GM19324 (cell line): ENCODE measurements around the gene CREG2.

Source experiments
- ATAC-seq: cut with Tn5 transposase; IDR thresholded peaks from one replicate; pipeline ENCODE4 v1.9.1; 2021; ENCODE audit warnings: mild to moderate bottlenecking, moderate library complexity; ENCODE audit not compliant: unreplicated experiment, low FRiP score

The CREG2 gene

GRCh38 chr2:101387151-101387834, at the start of gene CREG2:
Gene CREG2 (minus strand): TSS chr2:101387503. CDS start chr2:101387457, 46 bp downstream.
- no peak for ATAC-seq

GRCh38 chr2:101435001-101435862, 47.9 kb upstream of the CREG2 start:
- ATAC-seq: no peak

GRCh38 chr2:101433465-101433864, 46.2 kb upstream of the CREG2 start:
- ATAC-seq: no peak

DNA sequence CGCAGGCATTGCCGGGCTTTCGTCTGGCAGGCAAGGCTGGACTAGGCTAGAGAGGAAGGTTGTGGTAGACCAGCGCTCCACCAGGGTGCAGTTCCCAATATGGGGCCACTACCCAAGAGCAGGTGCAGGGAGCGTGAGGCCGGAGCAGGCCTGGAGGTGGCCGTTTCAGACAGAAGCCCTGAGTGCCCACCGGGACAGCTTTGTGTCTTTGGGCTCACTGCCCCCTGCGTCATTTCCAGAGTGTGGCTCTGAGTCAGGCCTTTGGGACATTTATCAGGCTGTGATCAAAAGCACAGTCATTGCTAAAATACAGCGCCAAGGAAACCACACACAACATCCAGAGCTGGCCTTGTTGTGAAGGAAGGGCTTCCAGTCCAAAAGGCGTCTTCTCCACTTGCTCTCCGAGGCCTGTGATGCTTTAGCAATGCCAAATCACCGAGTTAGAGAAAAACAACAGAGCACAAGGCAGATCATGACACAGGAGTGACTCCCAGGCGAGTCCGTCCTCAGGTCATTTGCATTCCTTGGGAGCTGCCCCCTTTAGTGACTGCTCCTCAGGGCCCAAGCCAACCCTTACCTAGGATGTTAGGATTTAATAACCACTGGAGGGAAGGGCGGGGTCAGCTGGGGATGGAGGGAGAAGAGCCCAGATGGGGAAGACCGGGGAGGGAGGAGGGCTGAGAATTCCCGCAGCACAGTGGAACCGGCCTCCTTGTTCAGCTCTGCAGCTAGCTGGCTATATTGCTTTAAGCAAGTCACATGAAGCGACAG, 45.3 kb upstream of the CREG2 start:
- no peak for ATAC-seq

DNA sequence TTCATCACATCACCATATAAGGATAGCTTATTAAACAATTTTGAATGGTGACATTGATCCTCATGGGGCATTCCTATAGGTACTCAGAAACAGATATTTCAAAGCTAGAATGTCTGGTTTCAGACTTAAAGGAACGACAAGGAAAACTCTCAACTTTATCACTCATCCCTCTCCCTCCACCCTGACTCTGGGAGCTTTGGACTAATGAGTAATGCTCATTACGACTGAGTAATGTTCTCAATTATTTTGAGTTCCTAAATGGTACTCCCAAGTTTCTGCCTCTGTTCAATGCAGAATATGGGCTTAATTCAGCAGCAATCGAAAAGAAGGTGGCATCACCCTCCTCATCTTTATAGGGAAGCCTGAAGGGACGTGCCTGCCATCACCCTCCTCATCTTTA, 44.2 kb upstream of the CREG2 start:
- no peak for ATAC-seq

DNA sequence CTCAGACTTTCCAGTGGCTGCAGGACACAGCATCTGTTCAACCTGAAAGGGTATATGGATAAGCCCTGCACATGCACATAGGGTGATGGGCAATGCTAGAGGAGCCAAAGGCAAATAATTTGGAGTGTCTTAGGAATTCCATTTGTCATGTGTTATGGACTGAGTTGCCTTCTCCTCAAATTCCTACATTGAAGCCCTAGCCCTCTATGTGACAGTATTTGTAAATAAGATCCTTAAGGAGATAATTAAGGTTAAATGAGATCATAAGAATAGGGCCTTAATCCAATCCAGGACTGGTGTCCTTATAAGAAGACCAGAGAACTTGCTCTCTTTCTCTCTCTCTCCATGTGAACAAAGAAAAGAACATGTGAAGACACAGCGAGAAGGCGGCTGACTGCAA, 42.9 kb upstream of the CREG2 start:
- no peak for ATAC-seq

- no peak for ATAC-seq
These were observed 42.1 kb upstream of the CREG2 start for GRCh38 chr2:101429453-101429852.

- ATAC-seq: no peak
These were observed 41.3 kb upstream of the CREG2 start for GRCh38 chr2:101428422-101429176.

GRCh38 chr2:101427743-101428142, 40.4 kb upstream of the CREG2 start:
- ATAC-seq: no peak

GRCh38 chr2:101427240-101427639, 39.9 kb upstream of the CREG2 start:
- no peak for ATAC-seq

DNA sequence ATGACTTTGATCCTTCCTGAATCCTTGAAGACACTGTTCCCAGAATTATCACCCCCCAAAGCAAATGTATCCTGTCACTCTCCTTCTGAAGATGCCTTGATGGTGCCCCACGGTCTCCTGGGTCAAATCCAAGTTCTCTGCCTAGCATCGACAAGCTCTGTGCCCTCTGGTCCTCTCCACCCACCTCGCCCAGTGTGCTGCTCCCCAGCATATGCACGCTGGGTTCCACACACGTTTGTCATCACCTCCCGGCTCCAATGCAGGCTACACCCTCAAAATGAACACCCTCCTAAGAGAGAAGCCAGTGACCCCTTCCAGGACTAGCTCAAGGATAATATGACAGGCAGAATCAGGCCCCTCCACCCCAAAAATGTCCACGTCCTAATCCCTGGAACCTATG, 39.5 kb upstream of the CREG2 start:
- ATAC-seq: no peak

- no peak for ATAC-seq
These were observed 33.3 kb upstream of the CREG2 start for GRCh38 chr2:101420623-101421022.

- no peak for ATAC-seq
These were observed 31.9 kb upstream of the CREG2 start for GRCh38 chr2:101419096-101419663.

DNA sequence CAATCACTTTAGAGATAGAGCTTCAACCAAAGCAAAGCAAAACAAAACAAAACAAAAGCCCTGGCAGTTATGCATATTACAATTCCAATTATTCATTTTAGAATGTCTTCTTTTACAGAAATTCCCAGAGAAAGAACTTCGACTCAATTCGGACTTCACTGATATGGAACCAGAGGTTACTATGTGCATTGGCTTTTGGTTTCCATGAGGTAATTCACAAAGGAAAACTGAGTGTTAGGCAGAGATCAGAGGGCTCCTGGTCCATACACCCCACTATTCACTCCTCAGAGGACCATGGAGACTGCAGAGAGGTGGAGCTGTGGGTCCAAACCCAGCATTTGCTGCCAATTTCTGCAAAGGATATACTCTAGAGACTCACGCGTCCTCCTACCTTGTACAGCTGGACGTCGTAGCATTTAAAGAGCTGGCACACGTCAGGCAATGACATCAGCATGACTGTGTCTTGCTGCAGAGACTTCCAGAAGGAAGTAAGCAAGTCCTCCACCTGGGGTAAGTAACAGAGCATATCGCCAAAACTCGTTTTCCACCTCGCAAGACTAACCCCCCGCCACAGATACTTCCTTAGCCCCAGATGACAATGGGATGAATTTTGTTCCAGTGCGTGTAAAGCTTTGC, 31.3 kb upstream of the CREG2 start:
- ATAC-seq: no peak

GRCh38 chr2:101416609-101417008, 29.3 kb upstream of the CREG2 start:
- ATAC-seq: no peak

- ATAC-seq: no peak
These were observed 28.6 kb upstream of the CREG2 start for GRCh38 chr2:101415884-101416283.

GRCh38 chr2:101415220-101415619, 27.9 kb upstream of the CREG2 start:
- ATAC-seq: no peak

DNA sequence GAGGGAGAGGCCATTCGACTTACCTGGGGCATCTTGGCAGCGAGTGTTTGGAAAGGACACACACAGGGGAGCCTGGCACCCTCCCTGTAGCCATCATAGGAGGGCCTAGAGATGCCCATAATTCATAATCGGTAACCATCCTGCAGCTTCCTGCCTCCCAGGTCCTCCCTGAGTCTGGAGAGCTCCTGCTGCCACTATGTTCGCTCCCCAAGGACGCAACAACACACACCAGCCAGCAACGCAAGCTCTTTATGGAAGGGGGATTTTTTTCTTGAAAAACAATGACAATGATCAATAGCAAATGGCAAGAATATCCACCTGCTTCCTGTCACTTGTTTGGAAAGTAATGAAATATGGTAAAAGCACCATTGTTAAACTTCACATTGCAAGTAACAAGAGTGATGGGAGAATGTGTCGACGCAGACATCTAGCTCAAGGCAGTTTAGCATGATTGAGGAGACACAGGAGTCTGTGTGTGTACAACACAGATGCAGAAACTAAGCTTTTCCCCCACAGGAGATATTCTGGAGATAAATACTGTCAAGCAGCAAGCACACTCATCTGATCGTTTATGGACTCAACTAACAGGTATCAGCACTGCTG, 24.9 kb upstream of the CREG2 start:
- ATAC-seq: no peak

- no peak for ATAC-seq
These were observed 23.4 kb upstream of the CREG2 start for GRCh38 chr2:101410746-101411145.
